ENCODE results near the gene BSND. TPM values are rescaled to one million over a fixed set of nuclear protein-coding genes. Genes with fewer than 3 reads are reported as not detected.
A peak's percentile ranks its signal among the peaks of the same experiment; 100 is the strongest.

Gene BSND
- total RNA-seq, 1 donor from 2014 or later: not detected

- Histone ChIP-seq H3K4me3 (no peak overlapping the region), H3K27ac (replicated peaks) (no peak overlapping the region)
- intact Hi-C loops (cut with micrococcal nuclease): no loop called here
These were observed 27.8 kb upstream of the BSND start for GRCh38 chr1:54970901-54971300.

GRCh38 chr1:54971317-54971791 is 27.4 kb upstream of the BSND start:
- intact Hi-C loops (cut with micrococcal nuclease): no loop called here
- H3K4me1 ChIP-seq: peaks cover 6% of the 10 kb centered on the region
- H3K27me3 ChIP-seq (ENCODE audit: low read depth): peaks cover 24% of the 10 kb centered on the region
- no peaks in the 10 kb centered on the region for H3K9me3 ChIP-seq (replicated peaks)
- TF ChIP-seq CTCF (IDR thresholded peaks at IDR 0.05; ENCODE audit: borderline replicate concordance): no peak
- H3K36me3 ChIP-seq: no peaks in the 10 kb centered on the region
- no peak overlapping the region for H3K4me3 ChIP-seq
- no peak for DNase-seq
- H3K27ac ChIP-seq (replicated peaks): no peak overlapping the region

More at GRCh38 chr1:54970901-54971300, 27.8 kb upstream of the BSND start:
- no peaks in the 10 kb centered on the region for H3K36me3 ChIP-seq
- peaks cover 24% of the 10 kb centered on the region for H3K27me3 ChIP-seq (ENCODE audit: low read depth)
- no peak for DNase-seq
- H3K4me1 ChIP-seq: peaks cover 6% of the 10 kb centered on the region
- H3K9me3 ChIP-seq (replicated peaks): no peaks in the 10 kb centered on the region
- no peak for TF ChIP-seq CTCF (IDR thresholded peaks at IDR 0.05; ENCODE audit: borderline replicate concordance)

GRCh38 chr1:54972436-54972835 is 26.3 kb upstream of the BSND start:
- intact Hi-C loops (cut with micrococcal nuclease): no loop called here
- Histone ChIP-seq H3K36me3 (no peaks in the 10 kb centered on the region), H3K4me1 (peaks cover 6% of the 10 kb centered on the region), H3K27ac (replicated peaks) (no peak overlapping the region), H3K4me3 (no peak overlapping the region), H3K27me3 (ENCODE audit: low read depth) (peaks cover 24% of the 10 kb centered on the region), H3K9me3 (replicated peaks) (no peaks in the 10 kb centered on the region)
- TF ChIP-seq CTCF (IDR thresholded peaks at IDR 0.05; ENCODE audit: borderline replicate concordance): no peak
- no peak for DNase-seq

GRCh38 chr1:54973205-54973921 is 25.4 kb upstream of the BSND start:
- peak; percentile 46 for DNase-seq
- peak; percentile 48 for TF ChIP-seq CTCF (IDR thresholded peaks at IDR 0.05; ENCODE audit: borderline replicate concordance)
- Histone ChIP-seq H3K27ac (replicated peaks) (peak overlapping the region; percentile 63), H3K36me3 (no peaks in the 10 kb centered on the region), H3K4me3 (no peak overlapping the region), H3K27me3 (ENCODE audit: low read depth) (peaks cover 31% of the 10 kb centered on the region), H3K9me3 (replicated peaks) (no peaks in the 10 kb centered on the region), H3K4me1 (peaks cover 6% of the 10 kb centered on the region)
- intact Hi-C loops (cut with micrococcal nuclease): no loop called here

GRCh38 chr1:54975356-54976108 is 23.2 kb upstream of the BSND start:
- H3K9me3 ChIP-seq (replicated peaks): no peaks in the 10 kb centered on the region
- no peaks in the 10 kb centered on the region for H3K36me3 ChIP-seq
- no peak overlapping the region for H3K27ac ChIP-seq (replicated peaks)
- DNase-seq: no peak
- H3K27me3 ChIP-seq (ENCODE audit: low read depth): peaks cover 36% of the 10 kb centered on the region
- no peak overlapping the region for H3K4me3 ChIP-seq
- no peak for TF ChIP-seq CTCF (IDR thresholded peaks at IDR 0.05; ENCODE audit: borderline replicate concordance)
- peaks cover 13% of the 10 kb centered on the region for H3K4me1 ChIP-seq
- intact Hi-C loops (cut with micrococcal nuclease): no loop called here
